Measurements from ENCODE around the gene GIMD1. TPM values are rescaled to one million over a fixed set of nuclear protein-coding genes. Genes with fewer than 3 reads are reported as not detected.
A peak's percentile ranks its signal among the peaks of the same experiment; 100 is the strongest.

GIMD1 gene
- polyA plus RNA-seq, 3 donors: not detected

DNA sequence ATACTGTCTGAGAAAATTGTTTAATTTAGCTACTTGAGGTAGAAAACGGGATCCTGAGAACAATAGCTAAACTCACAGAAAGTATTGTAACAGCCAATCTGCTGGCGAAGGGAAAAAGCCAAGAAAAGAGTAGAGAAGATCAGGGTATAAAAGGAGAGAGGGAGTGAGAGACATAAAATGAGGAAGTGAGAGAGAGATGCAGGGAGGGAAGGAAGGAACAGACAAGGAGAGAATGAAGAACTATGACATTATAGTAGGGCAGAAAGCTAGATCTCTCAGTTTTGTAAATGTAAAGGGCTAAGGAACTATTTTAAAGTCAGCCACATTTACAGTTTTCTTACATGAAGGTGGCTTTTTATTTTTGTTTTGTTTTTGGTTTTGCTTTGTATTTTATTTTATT, 1.6 kb upstream of the GIMD1 start:
- peaks cover 19% of the 10 kb centered on the region for H3K4me1 Mint-ChIP-seq
- Histone ChIP-seq H3K36me3 (replicated peaks in 1 of 2; ENCODE audit: control insufficient read depth in 1 of 2, insufficient read depth in 2 of 2, low read length in 2 of 2) (no peaks in the 10 kb centered on the region), H3K4me1 (ENCODE audit: control insufficient read depth in 1 of 2, insufficient read depth in 2 of 2, low read length in 2 of 2) (peaks cover 8% of the 10 kb centered on the region in 2 donors), H3K9me3 (replicated peaks in 1 of 2; ENCODE audit: control insufficient read depth in 1 of 2, insufficient read depth in 1 of 2, low read length in 2 of 2) (no peaks in the 10 kb centered on the region), H3K4me3 (replicated peaks in 1 of 3; ENCODE audit: low read depth in 2 of 3, low read length in 3 of 3) (no peak overlapping the region), H3K27ac (ENCODE audit: low read depth in 1 of 2, low read length in 2 of 2) (no peak overlapping the region), H3K27me3 (ENCODE audit: control insufficient read depth in 2 of 2, insufficient read depth in 2 of 2, low read length in 2 of 2) (no peaks in the 10 kb centered on the region), H2AFZ (ENCODE audit: insufficient read depth, low read depth, low read length, poor library complexity, severe bottlenecking) (no peak overlapping the region), H3K4me2 (replicated peaks; ENCODE audit: extremely low read depth, low read length, poor library complexity, severe bottlenecking) (no peak overlapping the region), H4K20me1 (ENCODE audit: insufficient read depth, low read length) (no peaks in the 10 kb centered on the region), H3K79me2 (ENCODE audit: insufficient read depth, low read length) (no peaks in the 10 kb centered on the region), H3K9ac (ENCODE audit: insufficient read depth, low read length, poor library complexity, severe bottlenecking) (no peak overlapping the region)
- H3K4me3 Mint-ChIP-seq: no peak overlapping the region
- WGBS (ENCODE audit: insufficient coverage): 80% methylated on average over 1 of the region's 2 CpGs
- H3K36me3 Mint-ChIP-seq: no peaks in the 10 kb centered on the region
- peaks cover 1 to 2% (median 2%) of the 10 kb centered on the region in 3 donors for H3K27me3 Mint-ChIP-seq (ENCODE audit: low read depth in 3 of 3)
- intact Hi-C loops (cut with micrococcal nuclease): loop anchor here in 1 of 2 donors (10.0 kb wide), 1 partner anchor 455 kb away; no protein-coding TSS in a partner anchor
- no peaks in the 10 kb centered on the region for H3K9me3 Mint-ChIP-seq
- peak in 1 of 3 donors; percentile 15 for DNase-seq
- no peak for TF ChIP-seq CTCF (IDR thresholded peaks at IDR 0.05)
- H3K27ac Mint-ChIP-seq: peak overlapping the region in 1 of 7 donors; percentile 3

GRCh38 chr4:106369456-106370060, 980 bp upstream of the GIMD1 start:
- Histone ChIP-seq H3K27ac (ENCODE audit: low read depth in 1 of 2, low read length in 2 of 2) (no peak overlapping the region), H3K9me3 (replicated peaks in 1 of 2; ENCODE audit: control insufficient read depth in 1 of 2, insufficient read depth in 1 of 2, low read length in 2 of 2) (no peaks in the 10 kb centered on the region), H2AFZ (ENCODE audit: insufficient read depth, low read depth, low read length, poor library complexity, severe bottlenecking) (no peak overlapping the region), H3K4me2 (replicated peaks; ENCODE audit: extremely low read depth, low read length, poor library complexity, severe bottlenecking) (no peak overlapping the region), H3K4me3 (replicated peaks in 1 of 3; ENCODE audit: low read depth in 2 of 3, low read length in 3 of 3) (no peak overlapping the region), H3K36me3 (replicated peaks in 1 of 2; ENCODE audit: control insufficient read depth in 1 of 2, insufficient read depth in 2 of 2, low read length in 2 of 2) (no peaks in the 10 kb centered on the region), H3K79me2 (ENCODE audit: insufficient read depth, low read length) (no peaks in the 10 kb centered on the region), H3K9ac (ENCODE audit: insufficient read depth, low read length, poor library complexity, severe bottlenecking) (no peak overlapping the region), H4K20me1 (ENCODE audit: insufficient read depth, low read length) (no peaks in the 10 kb centered on the region), H3K4me1 (ENCODE audit: control insufficient read depth in 1 of 2, insufficient read depth in 2 of 2, low read length in 2 of 2) (peaks cover 8 to 12% of the 10 kb centered on the region in 2 donors), H3K27me3 (ENCODE audit: control insufficient read depth in 2 of 2, insufficient read depth in 2 of 2, low read length in 2 of 2) (no peaks in the 10 kb centered on the region)
- Mint-ChIP-seq H3K4me3 (no peak overlapping the region), H3K27ac (no peak overlapping the region), H3K36me3 (no peaks in the 10 kb centered on the region), H3K4me1 (peaks cover 21% of the 10 kb centered on the region), H3K9me3 (no peaks in the 10 kb centered on the region), H3K27me3 (ENCODE audit: low read depth in 3 of 3) (peaks cover 0 to 2% (median 0%) of the 10 kb centered on the region in 3 donors)
- intact Hi-C loops (cut with micrococcal nuclease): loop anchor here in 1 of 2 donors (10.0 kb wide), 1 partner anchor 455 kb away; no protein-coding TSS in a partner anchor
- no CpG with 5 or more reads among the region's 6 CpGs for WGBS (ENCODE audit: insufficient coverage)
- peak; percentile 14 to 49 (median 42) for DNase-seq
- TF ChIP-seq CTCF (IDR thresholded peaks at IDR 0.05): peak; percentile 72

Data from CD14-positive monocyte (primary cell).